Progenitor cell of endocrine pancreas (in vitro differentiated cells): ENCODE data around the gene CDH13. TPM values are rescaled to one million over a fixed set of nuclear protein-coding genes. Genes with fewer than 3 reads are reported as not detected.

Experiments used
- DNase-seq: peaks from one replicate; pipeline ENCODE4 v3.0.0; 2021; ENCODE audit warnings: low spot score; ENCODE audit not compliant: unreplicated experiment
- H3K27ac Mint-ChIP-seq: 2 replicates; pipeline ENCODE4 v1.8.0; 2021; ENCODE audit warnings: mild to moderate bottlenecking, moderate library complexity, mixed read lengths
- H3K27me3 Mint-ChIP-seq: 2 replicates; pipeline ENCODE4 v1.8.0; 2021; ENCODE audit warnings: mixed read lengths
- H3K36me3 Mint-ChIP-seq: 2 replicates; pipeline ENCODE4 v1.8.0; 2022; ENCODE audit warnings: mixed read lengths; ENCODE audit not compliant: insufficient read depth
- H3K4me1 Mint-ChIP-seq: 2 replicates; pipeline ENCODE4 v1.8.0; 2021; ENCODE audit warnings: low read depth, mixed read lengths
- H3K4me3 Mint-ChIP-seq: 2 replicates; pipeline ENCODE4 v1.8.0; 2021; ENCODE audit warnings: low read depth, mild to moderate bottlenecking, moderate library complexity, mixed read lengths
- H3K9me3 Mint-ChIP-seq: 2 replicates; pipeline ENCODE4 v1.8.0; 2021; ENCODE audit warnings: low read depth, mixed read lengths
- total RNA-seq: library from RNA; stranded (reverse); gene quantifications from 2 replicates; pipeline ENCODE4 v1.2.1, GENCODE V29; 2021
- TF ChIP-seq, protein P1 (sequence below): fragments of 200-600 bp; sonication (generic); IDR thresholded peaks from one replicate; pipeline ENCODE4 v1.5.0; 2021; ENCODE audit warnings: antibody characterized with exemption, mild to moderate bottlenecking; ENCODE audit not compliant: unreplicated experiment

The CDH13 gene
- total RNA-seq, 1 donor from 2014 or later = 0.38 TPM

DNA sequence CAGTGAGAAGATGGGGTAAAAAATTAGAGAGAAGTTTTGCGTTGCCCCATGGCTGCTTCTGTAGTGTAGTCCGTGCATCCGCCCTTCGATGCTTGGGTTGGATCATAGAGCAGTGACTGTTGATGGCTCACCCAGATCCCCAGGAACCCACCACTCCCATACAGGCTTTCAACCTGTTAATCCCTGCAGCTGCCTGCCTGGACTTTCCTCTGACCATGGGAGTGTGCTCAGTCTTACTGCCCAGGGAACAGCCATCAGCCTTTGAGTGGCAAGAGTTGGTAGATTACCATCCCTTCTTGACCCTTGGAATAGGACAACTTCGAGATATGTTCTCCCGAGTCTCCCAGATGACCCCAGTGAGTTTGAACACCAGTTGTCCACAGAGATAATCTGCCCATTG, 881.5 kb downstream of the CDH13 start:
- Mint-ChIP-seq H3K9me3 (no peaks in the 10 kb centered on the region), H3K36me3 (no peaks in the 10 kb centered on the region), H3K4me1 (no peaks in the 10 kb centered on the region), H3K27ac (no peak overlapping the region), H3K27me3 (peaks cover 18% of the 10 kb centered on the region), H3K4me3 (no peak overlapping the region)
- DNase-seq = no peak
- TF ChIP-seq, protein P1, sequence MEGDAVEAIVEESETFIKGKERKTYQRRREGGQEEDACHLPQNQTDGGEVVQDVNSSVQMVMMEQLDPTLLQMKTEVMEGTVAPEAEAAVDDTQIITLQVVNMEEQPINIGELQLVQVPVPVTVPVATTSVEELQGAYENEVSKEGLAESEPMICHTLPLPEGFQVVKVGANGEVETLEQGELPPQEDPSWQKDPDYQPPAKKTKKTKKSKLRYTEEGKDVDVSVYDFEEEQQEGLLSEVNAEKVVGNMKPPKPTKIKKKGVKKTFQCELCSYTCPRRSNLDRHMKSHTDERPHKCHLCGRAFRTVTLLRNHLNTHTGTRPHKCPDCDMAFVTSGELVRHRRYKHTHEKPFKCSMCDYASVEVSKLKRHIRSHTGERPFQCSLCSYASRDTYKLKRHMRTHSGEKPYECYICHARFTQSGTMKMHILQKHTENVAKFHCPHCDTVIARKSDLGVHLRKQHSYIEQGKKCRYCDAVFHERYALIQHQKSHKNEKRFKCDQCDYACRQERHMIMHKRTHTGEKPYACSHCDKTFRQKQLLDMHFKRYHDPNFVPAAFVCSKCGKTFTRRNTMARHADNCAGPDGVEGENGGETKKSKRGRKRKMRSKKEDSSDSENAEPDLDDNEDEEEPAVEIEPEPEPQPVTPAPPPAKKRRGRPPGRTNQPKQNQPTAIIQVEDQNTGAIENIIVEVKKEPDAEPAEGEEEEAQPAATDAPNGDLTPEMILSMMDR = no peak

DNA sequence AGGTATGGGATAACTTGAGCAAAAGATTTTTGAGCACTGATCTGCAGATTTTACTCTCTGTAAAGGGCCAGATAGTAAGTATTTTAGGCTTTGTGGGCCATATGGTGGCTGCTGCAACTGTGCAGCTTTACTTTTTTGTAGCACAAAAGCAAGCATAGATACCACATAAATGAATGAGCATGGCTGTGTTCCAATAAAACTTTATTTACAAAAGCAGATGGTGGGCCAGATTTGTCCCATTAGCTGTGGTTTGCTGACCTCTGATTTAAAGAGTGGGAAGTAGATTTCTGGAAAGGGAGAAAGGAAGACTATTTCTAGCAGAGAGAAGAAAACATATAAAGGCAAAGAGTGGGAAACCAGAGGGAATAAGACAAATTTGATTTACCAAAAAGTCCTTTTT, 882.5 kb downstream of the CDH13 start:
- Mint-ChIP-seq H3K4me3 (no peak overlapping the region), H3K9me3 (no peaks in the 10 kb centered on the region), H3K4me1 (no peaks in the 10 kb centered on the region), H3K36me3 (no peaks in the 10 kb centered on the region), H3K27ac (no peak overlapping the region), H3K27me3 (peaks cover 18% of the 10 kb centered on the region)
- TF ChIP-seq, protein P1 = no peak
- no peak for DNase-seq

DNA sequence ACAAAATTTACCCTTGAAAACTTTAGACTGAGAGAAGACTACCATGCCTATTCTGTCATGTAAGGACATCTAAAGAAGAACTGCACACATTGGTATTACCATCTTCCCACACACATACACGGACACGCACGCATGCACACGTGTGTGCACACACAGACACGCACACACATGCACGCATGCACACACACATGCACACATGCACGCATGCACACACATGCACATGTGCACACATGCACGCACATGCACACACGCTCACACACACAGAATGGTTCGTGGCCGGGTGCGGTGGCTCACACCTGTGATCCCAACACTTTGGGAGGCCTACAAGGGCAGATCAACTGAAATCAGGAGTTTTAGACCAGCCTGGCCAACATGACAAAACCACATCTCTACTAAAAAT, 884.1 kb downstream of the CDH13 start:
- H3K27me3 Mint-ChIP-seq = peaks cover 15% of the 10 kb centered on the region
- no peak overlapping the region for H3K27ac Mint-ChIP-seq
- H3K4me1 Mint-ChIP-seq = no peaks in the 10 kb centered on the region
- H3K9me3 Mint-ChIP-seq = no peaks in the 10 kb centered on the region
- no peaks in the 10 kb centered on the region for H3K36me3 Mint-ChIP-seq
- TF ChIP-seq, protein P1 = no peak
- no peak for DNase-seq
- H3K4me3 Mint-ChIP-seq = no peak overlapping the region

DNA sequence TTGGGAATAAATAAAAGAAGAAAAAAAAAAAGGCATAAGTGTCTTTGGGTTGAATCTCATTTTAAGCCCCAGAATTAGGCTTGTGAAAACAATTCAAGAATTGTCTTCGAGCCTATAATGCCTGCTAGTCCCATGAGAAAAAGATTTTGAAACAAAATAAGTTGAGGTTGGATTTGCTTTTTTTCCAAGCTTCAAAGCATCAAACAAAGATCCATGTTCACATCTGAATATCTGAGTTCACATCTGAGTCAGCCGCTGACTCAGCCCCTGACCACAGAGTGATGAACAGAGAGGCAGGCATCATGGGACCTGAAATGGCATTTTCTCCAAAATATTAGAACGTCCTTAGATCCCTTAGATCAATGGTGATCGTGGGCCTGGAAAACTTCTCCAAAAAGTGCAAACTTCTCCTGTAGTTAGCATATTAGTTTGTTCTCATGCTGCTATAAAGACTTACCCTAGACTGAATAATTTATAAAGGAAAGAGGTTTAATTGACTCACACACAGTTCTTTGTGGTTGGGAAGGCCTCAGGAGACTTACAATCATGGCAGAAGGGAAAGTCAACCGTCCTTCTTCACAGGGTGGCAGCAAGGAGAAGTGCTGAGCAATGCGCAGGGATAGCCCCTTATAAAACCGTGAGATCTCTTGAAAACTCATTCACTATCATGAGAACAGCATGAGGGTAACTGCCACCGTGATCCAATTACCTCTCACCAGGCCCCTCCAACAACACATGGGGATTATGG, 886.4 kb downstream of the CDH13 start:
- TF ChIP-seq, protein P1 = no peak
- no peak for DNase-seq
- H3K9me3 Mint-ChIP-seq = peaks cover 6% of the 10 kb centered on the region
- H3K36me3 Mint-ChIP-seq = no peaks in the 10 kb centered on the region
- no peaks in the 10 kb centered on the region for H3K4me1 Mint-ChIP-seq
- no peak overlapping the region for H3K4me3 Mint-ChIP-seq
- no peak overlapping the region for H3K27ac Mint-ChIP-seq
- H3K27me3 Mint-ChIP-seq = peaks cover 14% of the 10 kb centered on the region

DNA sequence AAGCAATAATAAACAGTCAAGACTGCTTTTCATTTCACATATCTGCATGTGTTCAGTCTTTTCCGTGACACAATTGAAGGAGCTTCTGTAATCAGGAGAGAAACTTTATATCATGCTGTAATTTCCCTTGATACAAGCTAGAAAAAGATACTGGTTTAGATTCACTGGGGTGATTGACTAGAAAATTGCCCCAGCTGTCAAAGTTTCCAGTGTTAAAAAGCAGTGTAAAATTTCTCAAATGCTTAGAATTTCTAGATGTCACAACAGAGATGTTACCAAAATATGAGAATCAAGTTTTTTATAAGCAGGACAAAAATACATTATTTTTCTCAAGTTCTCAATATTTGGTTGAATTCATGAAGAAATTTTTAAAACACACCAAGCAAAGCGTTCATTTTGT, 888.6 kb downstream of the CDH13 start:
- no peaks in the 10 kb centered on the region for H3K4me1 Mint-ChIP-seq
- H3K9me3 Mint-ChIP-seq = peaks cover 6% of the 10 kb centered on the region
- no peak overlapping the region for H3K27ac Mint-ChIP-seq
- no peak for DNase-seq
- H3K36me3 Mint-ChIP-seq = no peaks in the 10 kb centered on the region
- peaks cover 3% of the 10 kb centered on the region for H3K27me3 Mint-ChIP-seq
- H3K4me3 Mint-ChIP-seq = no peak overlapping the region
- TF ChIP-seq, protein P1 = no peak
